KBM-7 (cell line): ENCODE data around the gene CYP2F1.
"Not testable (repeated sequence)": the region's sequence is repeated elsewhere in the genome, so short reads cannot be mapped to it uniquely, and the experiment has no call there.

Experiments used
- DNase-seq: peaks from one replicate; pipeline ENCODE4 v3.0.0-alpha.2; 2015
- in situ Hi-C: fragments of 300-500 bp; cut with MboI; formaldehyde crosslinking; loops from 2 replicates; pipeline ENCODE4 v1.14.3; 2020; ENCODE audit warnings: low sequenced_read_pairs, low pct_unique_long_range_greater_than_20kb, mixed read lengths

The CYP2F1 gene

GRCh38 chr19:41123716-41124294 is 9.6 kb downstream of the CYP2F1 start:
- in situ Hi-C loops = no loop called here
- DNase-seq = no peak

- peak; percentile 12 for DNase-seq
- in situ Hi-C loops = loop anchor here (25.0 kb wide), 1 partner anchor 439 kb away; the partner anchor contains the start of gene NUMBL
Measured at GRCh38 chr19:41126765-41127203, 12.6 kb downstream of the CYP2F1 start.

- DNase-seq = not testable (repeated sequence)
- in situ Hi-C loops = loop anchor here (25.0 kb wide), 1 partner anchor 440 kb away; the partner anchor contains the start of gene NUMBL
Measured at GRCh38 chr19:41127362-41127761, 13.1 kb downstream of the CYP2F1 start.

- in situ Hi-C loops = loop anchor here (25.0 kb wide), 1 partner anchor 441 kb away; the partner anchor contains the start of gene NUMBL
- peak; percentile 68 for DNase-seq
Measured at GRCh38 chr19:41127801-41128300, 13.6 kb downstream of the CYP2F1 start.

- no peak for DNase-seq
- in situ Hi-C loops = loop anchor here (25.0 kb wide), 1 partner anchor 441 kb away; the partner anchor contains the start of gene NUMBL
Measured at GRCh38 chr19:41128692-41129091, 14.5 kb downstream of the CYP2F1 start.

GRCh38 chr19:41131186-41131585 is 17.0 kb downstream of the CYP2F1 start:
- no peak for DNase-seq
- in situ Hi-C loops = loop anchor here (25.0 kb wide), 1 partner anchor 444 kb away; the partner anchor contains the start of gene NUMBL

- DNase-seq = no peak
- in situ Hi-C loops = loop anchor here (25.0 kb wide), 1 partner anchor 446 kb away; the partner anchor contains the start of gene NUMBL
Measured at GRCh38 chr19:41133260-41133659, 19.0 kb downstream of the CYP2F1 start.

GRCh38 chr19:41134616-41135015 is 20.4 kb downstream of the CYP2F1 start:
- in situ Hi-C loops = loop anchor here (25.0 kb wide), 1 partner anchor 447 kb away; the partner anchor contains the start of gene NUMBL
- no peak for DNase-seq

- DNase-seq = not testable (repeated sequence)
- in situ Hi-C loops = loop anchor here (25.0 kb wide), 1 partner anchor 448 kb away; the partner anchor contains the start of gene NUMBL
Measured at GRCh38 chr19:41135390-41136384, 21.5 kb downstream of the CYP2F1 start.

GRCh38 chr19:41136636-41137455 is 22.6 kb downstream of the CYP2F1 start:
- DNase-seq = no peak

GRCh38 chr19:41144403-41144802 is 30.2 kb downstream of the CYP2F1 start:
- in situ Hi-C loops = loop anchor here (25.0 kb wide), 1 partner anchor 457 kb away; the partner anchor contains the start of gene NUMBL
- peak; percentile 87 for DNase-seq

More at GRCh38 chr19:41136636-41137455, 22.6 kb downstream of the CYP2F1 start:
- in situ Hi-C loops = loop anchor here (25.0 kb wide), 1 partner anchor 450 kb away; the partner anchor contains the start of gene NUMBL

GRCh38 chr19:41149831-41150230 is 35.6 kb downstream of the CYP2F1 start:
- in situ Hi-C loops = loop anchor here (25.0 kb wide), 1 partner anchor 463 kb away; the partner anchor contains the start of gene NUMBL
- DNase-seq = no peak

GRCh38 chr19:41150986-41151385 is 36.8 kb downstream of the CYP2F1 start:
- DNase-seq, in situ Hi-C loops: not testable (repeated sequence)

GRCh38 chr19:41154060-41154459 is 39.8 kb downstream of the CYP2F1 start:
- no peak for DNase-seq
- in situ Hi-C loops = no loop called here

GRCh38 chr19:41156207-41156606 is 42.0 kb downstream of the CYP2F1 start:
- in situ Hi-C loops = no loop called here
- DNase-seq = no peak

GRCh38 chr19:41159881-41160280 is 45.6 kb downstream of the CYP2F1 start:
- peak; percentile 17 for DNase-seq
- in situ Hi-C loops = no loop called here

GRCh38 chr19:41161903-41162302 is 47.7 kb downstream of the CYP2F1 start:
- DNase-seq = no peak

More at GRCh38 chr19:41161903-41162302, 47.7 kb downstream of the CYP2F1 start:
- in situ Hi-C loops = no loop called here
